Right lobe of liver (tissue), 6 donors: ENCODE measurements around the gene PTPRR. TPM values are rescaled to one million over a fixed set of nuclear protein-coding genes. Genes with fewer than 3 reads are reported as not detected.
A peak's percentile ranks its signal among the peaks of the same experiment; 100 is the strongest.

Experiments
- ATAC-seq, 4 donors: fragments of 200-7000 bp; cut with Tn5 transposase; one replicate each; pipeline ENCODE4 v1.9.1; 2020; ENCODE audit warnings: mild to moderate bottlenecking in 4 of 4, moderate library complexity in 4 of 4
- DNase-seq, 3 donors: peaks; one replicate each; pipeline ENCODE4 v3.0.0-alpha.2; 2020
- H3K27ac ChIP-seq, 3 donors: fragments of 200-600 bp; one replicate each; pipeline ENCODE4 v1.8.0; 2022
- H3K27me3 ChIP-seq, 2 donors: fragments of 200-600 bp; one replicate each; pipeline ENCODE4 v1.8.0; 2022
- H3K36me3 ChIP-seq, 4 donors: fragments of 200-600 bp; sonication (generic) in 1 of 4; one replicate each; pipeline versions ENCODE4 v1.5.1 to v1.8.0; 2017 to 2022; ENCODE audit warnings: control low read depth in 1 of 4
- H3K4me1 ChIP-seq, 4 donors: fragments of 200-600 bp; sonication (generic) in 1 of 4; one replicate each; pipeline versions ENCODE4 v1.5.1 to v1.8.0; 2017 to 2022; ENCODE audit warnings: control low read depth in 1 of 4
- H3K4me3 ChIP-seq, 3 donors: fragments of 200-600 bp; one replicate each; pipeline ENCODE4 v1.8.0; 2022
- H3K9me3 ChIP-seq, 4 donors: fragments of 200-600 bp; sonication (generic) in 1 of 4; one replicate each; pipeline versions ENCODE4 v1.5.1 to v1.8.0; 2017 to 2022; ENCODE audit warnings: control low read depth in 1 of 4
- POLR2A ChIP-seq: fragments of 450-650 bp; IDR thresholded peaks from one replicate; pipeline ENCODE4 v1.6.1; 2017; ENCODE audit warnings: antibody characterized with exemption, mild to moderate bottlenecking
- WGBS: methylation state at CpG from one replicate; pipeline ENCODE4 v1.1.6; 2018; ENCODE audit warnings: low coverage, low lambda C conversion rate; ENCODE audit not compliant: insufficient coverage; ENCODE audit errors: missing lambda C conversion rate; 5-methylcytosine and 5-hydroxymethylcytosine counted together
- intact Hi-C, 2 donors: fragments of 100-400 bp; cut with DNase I; formaldehyde crosslinking; loops; one replicate each; pipeline versions ENCODE4 v1.11.2 to v1.14.1; 2022
- total RNA-seq, 6 experiments: library from RNA; depleted of rRNA in 2 of 6; stranded (reverse); fragments of >200 nt in 2 of 6; fragmentation: NEBNext Ultra II Directional in 3 of 6; extraction: Animal tissue kit (Norgen Biotek cat#: 25700) in 3 of 6; gene quantifications; one replicate each; pipeline versions ENCODE4 v1.1.0 to v1.2.4, GENCODE V29; 2016 to 2023
- TF ChIP-seq, protein P1 (sequence below), 4 donors: fragments of 200-600 bp in 3 of 4; fragments of 450-650 bp in 1 of 4; IDR thresholded peaks; one replicate each; pipeline versions ENCODE4 v1.5.1 to v1.8.0; 2016 to 2022; ENCODE audit warnings: antibody characterized with exemption in 4 of 4, mild to moderate bottlenecking in 2 of 4
- donor health status: DM: no; HTN: yes; CAD: no.
- donor health status: DM: no; HTN: no; CAD: no.
- donor health status: DM: no; HTN: no; CAD: no.
- donor health status: DM: no; HTN: yes; CAD: no.
- donor health status: DM: no; HTN: yes; CAD: no.

Gene PTPRR
- total RNA-seq, 6 experiments from 2014 or later, result 0.12 TPM; not detected in 5

DNA sequence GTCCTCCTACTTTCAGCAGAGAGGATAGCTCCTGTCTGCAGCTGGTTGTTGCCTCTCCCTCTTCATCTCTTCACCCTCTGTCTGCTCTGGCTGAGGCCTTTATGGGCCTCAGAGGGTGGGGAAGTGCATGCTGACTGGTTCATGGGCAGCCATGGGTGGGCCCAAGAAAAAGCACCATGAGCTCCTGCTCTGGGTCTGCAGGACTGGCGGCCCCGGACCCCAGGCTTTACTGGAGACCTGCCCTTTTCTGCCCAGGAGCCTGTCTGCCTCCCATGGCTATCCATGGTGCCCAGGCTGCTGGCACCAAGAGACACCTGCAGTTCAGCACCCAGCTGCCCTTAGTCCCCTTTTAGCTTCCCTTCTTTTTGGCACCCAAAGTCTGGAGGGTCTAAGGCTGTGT is 137.1 kb downstream of the PTPRR start:
- no peak for DNase-seq
- H3K9me3 ChIP-seq, result no peaks in the 10 kb centered on the region
- no peak overlapping the region for H3K4me3 ChIP-seq
- no CpG with 5 or more reads among the region's 2 CpGs for whole genome bisulfite sequencing
- no peak overlapping the region for H3K27ac ChIP-seq
- H3K4me1 ChIP-seq, result no peaks in the 10 kb centered on the region
- TF ChIP-seq POLR2A, result no peak
- TF ChIP-seq, protein P1, sequence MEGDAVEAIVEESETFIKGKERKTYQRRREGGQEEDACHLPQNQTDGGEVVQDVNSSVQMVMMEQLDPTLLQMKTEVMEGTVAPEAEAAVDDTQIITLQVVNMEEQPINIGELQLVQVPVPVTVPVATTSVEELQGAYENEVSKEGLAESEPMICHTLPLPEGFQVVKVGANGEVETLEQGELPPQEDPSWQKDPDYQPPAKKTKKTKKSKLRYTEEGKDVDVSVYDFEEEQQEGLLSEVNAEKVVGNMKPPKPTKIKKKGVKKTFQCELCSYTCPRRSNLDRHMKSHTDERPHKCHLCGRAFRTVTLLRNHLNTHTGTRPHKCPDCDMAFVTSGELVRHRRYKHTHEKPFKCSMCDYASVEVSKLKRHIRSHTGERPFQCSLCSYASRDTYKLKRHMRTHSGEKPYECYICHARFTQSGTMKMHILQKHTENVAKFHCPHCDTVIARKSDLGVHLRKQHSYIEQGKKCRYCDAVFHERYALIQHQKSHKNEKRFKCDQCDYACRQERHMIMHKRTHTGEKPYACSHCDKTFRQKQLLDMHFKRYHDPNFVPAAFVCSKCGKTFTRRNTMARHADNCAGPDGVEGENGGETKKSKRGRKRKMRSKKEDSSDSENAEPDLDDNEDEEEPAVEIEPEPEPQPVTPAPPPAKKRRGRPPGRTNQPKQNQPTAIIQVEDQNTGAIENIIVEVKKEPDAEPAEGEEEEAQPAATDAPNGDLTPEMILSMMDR (IDR thresholded peaks at IDR 0.05), result no peak
- no peaks in the 10 kb centered on the region for H3K36me3 ChIP-seq
- peak in 1 of 4 donors; percentile 18 for ATAC-seq
- intact Hi-C loops, result no loop called here
- H3K27me3 ChIP-seq, result no peaks in the 10 kb centered on the region

DNA sequence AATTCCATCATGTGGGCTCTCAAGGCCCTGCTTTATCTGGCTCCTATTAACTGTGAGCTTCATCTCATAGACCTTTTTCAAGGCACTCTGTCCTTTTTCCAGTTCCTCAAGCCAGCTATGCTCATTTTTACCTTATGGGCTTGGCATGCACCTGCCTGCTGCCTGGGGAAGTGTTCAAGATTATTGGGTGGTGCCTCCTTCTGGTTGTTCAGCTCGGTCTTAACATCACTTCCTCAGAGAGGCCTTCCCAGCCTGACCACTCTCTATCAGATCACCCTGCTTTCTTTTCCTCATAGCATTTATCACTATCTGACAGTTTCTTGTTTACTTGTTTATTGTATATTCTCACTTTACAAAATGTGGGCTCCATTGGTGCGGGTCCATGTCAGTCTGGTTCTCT is 141.3 kb downstream of the PTPRR start:
- Histone ChIP-seq H3K36me3 (no peaks in the 10 kb centered on the region), H3K4me1 (no peaks in the 10 kb centered on the region), H3K9me3 (no peaks in the 10 kb centered on the region), H3K27me3 (no peaks in the 10 kb centered on the region), H3K4me3 (no peak overlapping the region), H3K27ac (no peak overlapping the region)
- ATAC-seq (no peak), DNase-seq (no peak)
- TF ChIP-seq, protein P1 (IDR thresholded peaks at IDR 0.05), result no peak
- TF ChIP-seq POLR2A, result no peak
- intact Hi-C loops, result no loop called here
- 79% methylated on average over 2 of the region's 2 CpGs for WGBS

DNA sequence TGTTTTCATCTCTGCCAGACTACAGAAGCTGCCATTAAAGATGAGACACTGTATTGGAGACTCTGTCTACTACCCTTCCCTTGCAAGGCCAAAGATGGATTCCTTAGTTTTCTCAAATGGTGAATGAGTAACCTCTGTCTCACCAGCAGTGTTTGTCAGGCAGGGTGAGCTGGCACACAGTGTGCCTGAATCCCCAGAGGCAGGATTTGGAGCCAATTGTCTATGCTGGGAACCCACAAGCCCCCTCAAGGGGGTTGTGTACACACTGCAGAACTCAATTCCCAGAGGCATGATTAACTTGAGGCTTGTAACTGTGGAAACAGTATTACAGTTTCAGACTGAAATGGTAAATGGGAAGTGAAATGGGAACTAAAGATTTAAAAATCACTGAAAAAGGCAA is 146.5 kb downstream of the PTPRR start:
- TF ChIP-seq, protein P1 (IDR thresholded peaks at IDR 0.05), result no peak
- no peak for TF ChIP-seq POLR2A
- Histone ChIP-seq H3K27ac (no peak overlapping the region), H3K27me3 (no peaks in the 10 kb centered on the region), H3K9me3 (no peaks in the 10 kb centered on the region), H3K4me3 (no peak overlapping the region), H3K4me1 (no peaks in the 10 kb centered on the region), H3K36me3 (no peaks in the 10 kb centered on the region)
- no peak for ATAC-seq
- intact Hi-C loops, result no loop called here
- DNase-seq, result no peak

DNA sequence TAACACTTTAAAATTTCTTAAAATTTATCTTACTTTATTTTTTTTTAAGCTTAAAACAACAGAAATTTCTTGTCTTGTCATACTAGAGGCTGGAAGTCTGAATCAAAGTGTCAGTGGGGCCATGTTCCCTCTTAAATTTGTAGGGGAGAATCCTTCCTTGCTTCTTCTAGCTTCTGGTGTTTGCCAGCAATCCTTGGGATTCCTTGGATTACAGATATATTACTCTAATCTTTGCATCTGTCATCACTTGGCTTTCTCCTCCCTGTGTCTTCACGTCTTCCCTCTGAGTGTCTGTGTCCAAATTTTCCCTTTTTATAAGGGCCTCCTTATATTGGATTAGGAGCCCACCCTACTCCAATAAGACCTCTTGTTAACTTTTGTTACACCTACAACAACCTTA is 147.7 kb downstream of the PTPRR start:
- WGBS, result 20% methylated on average over 1 of the region's 1 CpG
- H3K27ac ChIP-seq, result no peak overlapping the region
- no peak for DNase-seq
- ATAC-seq, result no peak
- no peaks in the 10 kb centered on the region for H3K36me3 ChIP-seq
- H3K4me1 ChIP-seq, result no peaks in the 10 kb centered on the region
- TF ChIP-seq, protein P1 (IDR thresholded peaks at IDR 0.05), result no peak
- no peak for TF ChIP-seq POLR2A
- intact Hi-C loops, result no loop called here
- H3K4me3 ChIP-seq, result no peak overlapping the region
- H3K27me3 ChIP-seq, result no peaks in the 10 kb centered on the region
- H3K9me3 ChIP-seq, result no peaks in the 10 kb centered on the region

DNA sequence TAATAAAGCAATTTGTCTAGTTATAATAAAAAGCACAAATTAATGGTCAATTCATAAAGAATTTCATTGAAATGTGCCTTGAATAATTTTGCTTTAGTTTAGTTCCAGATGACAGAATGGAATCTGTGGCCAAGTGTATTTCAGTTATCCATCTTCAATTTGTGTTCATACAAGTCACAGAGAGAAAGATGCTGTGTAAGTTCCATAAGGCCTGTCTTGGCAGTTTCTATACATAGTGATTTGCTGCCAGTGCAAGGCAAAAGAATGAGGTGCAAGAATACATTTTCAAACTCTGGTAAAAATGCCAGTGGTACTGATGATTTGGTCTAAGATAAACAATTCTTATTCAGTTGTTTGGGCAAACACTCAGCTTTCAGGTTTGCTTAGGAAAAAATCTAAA is 149.0 kb downstream of the PTPRR start:
- ATAC-seq, result no peak
- Histone ChIP-seq H3K27ac (no peak overlapping the region), H3K36me3 (no peaks in the 10 kb centered on the region), H3K4me1 (no peaks in the 10 kb centered on the region), H3K9me3 (no peaks in the 10 kb centered on the region), H3K4me3 (no peak overlapping the region), H3K27me3 (no peaks in the 10 kb centered on the region)
- TF ChIP-seq POLR2A, result no peak
- TF ChIP-seq, protein P1 (IDR thresholded peaks at IDR 0.05), result no peak
- intact Hi-C loops, result no loop called here
- no peak for DNase-seq
